Cardiac muscle cell (in vitro differentiated cells and primary cell): ENCODE results near the gene MBD2. TPM values are rescaled to one million over a fixed set of nuclear protein-coding genes. Genes with fewer than 3 reads are reported as not detected.

ENCODE experiments used
- DNase-seq, 2 donors: peaks; one replicate each; pipeline versions ENCODE4 v3.0.0 to v3.0.0-alpha.2; 2010 to 2017; ENCODE audit warnings: low read depth in 1 of 2, low spot score in 1 of 2
- H3K27ac ChIP-seq: fragments of 200-600 bp; sonication (generic); 2 replicates; pipeline ENCODE4 v1.5.1; 2016
- H3K27me3 ChIP-seq: fragments of 200-600 bp; sonication (generic); 2 replicates; pipeline ENCODE4 v1.6.0; 2016; ENCODE audit warnings: control low read depth
- H3K36me3 ChIP-seq: fragments of 200-600 bp; sonication (generic); 2 replicates; pipeline ENCODE4 v1.5.1; 2016; ENCODE audit warnings: control low read depth
- H3K4me1 ChIP-seq: fragments of 200-600 bp; sonication (generic); 2 replicates; pipeline ENCODE4 v1.8.1; 2017; ENCODE audit warnings: low read depth, mild to moderate bottlenecking, mixed run types
- H3K4me3 ChIP-seq: fragments of 200-600 bp; sonication (generic); 2 replicates; pipeline ENCODE4 v1.5.1; 2016; ENCODE audit warnings: mild to moderate bottlenecking
- H3K9me3 ChIP-seq: fragments of 200-600 bp; sonication (generic); 2 replicates; pipeline ENCODE4 v1.5.1; 2017; ENCODE audit warnings: low read depth, mild to moderate bottlenecking, control low read depth
- polyA plus RNA-seq: library from polyadenylated mRNA; unstranded; fragments of >200 nt; fragmentation: Nextera tagmentation; extraction: Ambion mirVana; gene quantifications from 2 replicates; pipeline ENCODE4 v1.2.1, GENCODE V29; 2016
- total RNA-seq: library from RNA; depleted of rRNA; stranded (reverse); fragments of >200 nt; gene quantifications from 2 replicates; pipeline ENCODE4 v1.2.3, GENCODE V29; 2016
- TF ChIP-seq, protein P1 (sequence below): IDR thresholded peaks from 2 replicates; pipeline ENCODE4 v1.5.1; 2012; ENCODE audit warnings: low read depth, mild to moderate bottlenecking, low read length

The MBD2 gene
- total and polyA plus RNA-seq, 2 experiments from 2014 or later, result 27.5 to 40.0 TPM

DNA sequence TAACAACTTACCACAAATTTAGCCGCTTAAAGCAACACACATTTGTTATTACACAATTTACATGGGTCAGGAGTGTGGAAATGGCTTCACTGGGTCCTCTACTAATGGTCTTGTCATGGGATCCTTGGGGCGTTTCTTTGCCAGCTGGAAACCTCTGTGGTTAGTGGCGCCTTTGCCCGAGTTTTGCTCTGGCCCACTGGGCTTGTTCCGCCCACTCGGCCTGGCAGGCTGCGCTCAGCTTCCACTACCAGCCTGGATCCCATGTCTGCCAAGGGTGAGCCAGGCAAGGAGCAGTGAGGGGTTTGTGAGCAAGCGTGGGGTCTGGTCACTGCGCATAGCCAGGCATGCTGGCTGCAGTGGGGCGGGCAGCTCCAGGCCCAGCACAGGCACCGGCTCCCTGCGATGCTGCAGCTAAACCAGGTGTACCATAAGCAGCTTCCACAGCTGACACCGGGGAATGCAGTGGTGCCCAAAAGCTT, 16.2 kb upstream of the MBD2 start:
- H3K27ac ChIP-seq, result no peak overlapping the region
- H3K4me3 ChIP-seq, result no peak overlapping the region
- H3K4me1 ChIP-seq, result no peaks in the 10 kb centered on the region
- TF ChIP-seq, protein P1, sequence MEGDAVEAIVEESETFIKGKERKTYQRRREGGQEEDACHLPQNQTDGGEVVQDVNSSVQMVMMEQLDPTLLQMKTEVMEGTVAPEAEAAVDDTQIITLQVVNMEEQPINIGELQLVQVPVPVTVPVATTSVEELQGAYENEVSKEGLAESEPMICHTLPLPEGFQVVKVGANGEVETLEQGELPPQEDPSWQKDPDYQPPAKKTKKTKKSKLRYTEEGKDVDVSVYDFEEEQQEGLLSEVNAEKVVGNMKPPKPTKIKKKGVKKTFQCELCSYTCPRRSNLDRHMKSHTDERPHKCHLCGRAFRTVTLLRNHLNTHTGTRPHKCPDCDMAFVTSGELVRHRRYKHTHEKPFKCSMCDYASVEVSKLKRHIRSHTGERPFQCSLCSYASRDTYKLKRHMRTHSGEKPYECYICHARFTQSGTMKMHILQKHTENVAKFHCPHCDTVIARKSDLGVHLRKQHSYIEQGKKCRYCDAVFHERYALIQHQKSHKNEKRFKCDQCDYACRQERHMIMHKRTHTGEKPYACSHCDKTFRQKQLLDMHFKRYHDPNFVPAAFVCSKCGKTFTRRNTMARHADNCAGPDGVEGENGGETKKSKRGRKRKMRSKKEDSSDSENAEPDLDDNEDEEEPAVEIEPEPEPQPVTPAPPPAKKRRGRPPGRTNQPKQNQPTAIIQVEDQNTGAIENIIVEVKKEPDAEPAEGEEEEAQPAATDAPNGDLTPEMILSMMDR, result no peak
- no peaks in the 10 kb centered on the region for H3K9me3 ChIP-seq
- H3K36me3 ChIP-seq, result no peaks in the 10 kb centered on the region
- H3K27me3 ChIP-seq, result no peaks in the 10 kb centered on the region
- peak in 1 of 2 donors; percentile 74 for DNase-seq

DNA sequence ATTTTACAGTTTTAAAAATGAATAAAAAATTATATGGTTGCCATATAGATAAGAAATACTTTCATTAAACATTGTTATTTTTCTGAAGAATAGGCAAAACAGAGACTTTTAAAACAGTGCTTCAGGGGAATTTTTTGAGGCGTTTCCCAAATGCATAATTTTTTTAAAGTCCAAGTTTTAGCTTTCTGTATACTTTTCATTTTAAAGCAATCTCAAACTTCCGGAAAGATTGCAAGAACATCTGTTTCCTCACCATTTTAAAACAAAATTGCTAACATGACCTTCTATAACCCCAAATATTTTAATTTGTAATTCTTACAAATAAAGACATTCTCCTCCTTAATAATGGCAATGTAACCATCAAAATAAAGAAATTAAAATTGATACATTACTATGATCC, 15.1 kb upstream of the MBD2 start:
- no peaks in the 10 kb centered on the region for H3K9me3 ChIP-seq
- H3K27me3 ChIP-seq, result no peaks in the 10 kb centered on the region
- no peak for DNase-seq
- no peak overlapping the region for H3K4me3 ChIP-seq
- TF ChIP-seq, protein P1, result no peak
- no peaks in the 10 kb centered on the region for H3K36me3 ChIP-seq
- H3K4me1 ChIP-seq, result no peaks in the 10 kb centered on the region
- no peak overlapping the region for H3K27ac ChIP-seq

DNA sequence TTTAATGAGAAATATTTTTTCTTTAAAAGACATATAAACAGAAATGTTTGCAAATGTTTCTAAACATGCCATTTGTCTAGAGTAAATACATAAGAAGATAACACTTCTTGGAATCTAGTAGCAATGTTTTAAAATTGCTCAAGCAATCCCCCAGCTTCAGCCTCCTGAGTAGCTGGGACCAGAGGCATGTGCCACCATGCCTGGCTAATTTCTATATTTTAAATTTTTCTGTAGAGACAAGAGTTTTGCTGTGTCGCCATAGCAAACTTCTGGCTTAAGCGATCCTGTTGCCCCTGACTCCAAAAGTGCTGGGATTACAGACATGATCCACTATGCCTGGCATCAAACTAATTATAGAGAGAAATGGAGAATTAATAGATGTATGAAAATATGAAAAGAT, 14.6 kb upstream of the MBD2 start:
- TF ChIP-seq, protein P1, result no peak
- Histone ChIP-seq H3K9me3 (no peaks in the 10 kb centered on the region), H3K27me3 (no peaks in the 10 kb centered on the region), H3K4me1 (no peaks in the 10 kb centered on the region), H3K4me3 (no peak overlapping the region), H3K27ac (no peak overlapping the region), H3K36me3 (no peaks in the 10 kb centered on the region)
- DNase-seq, result no peak

DNA sequence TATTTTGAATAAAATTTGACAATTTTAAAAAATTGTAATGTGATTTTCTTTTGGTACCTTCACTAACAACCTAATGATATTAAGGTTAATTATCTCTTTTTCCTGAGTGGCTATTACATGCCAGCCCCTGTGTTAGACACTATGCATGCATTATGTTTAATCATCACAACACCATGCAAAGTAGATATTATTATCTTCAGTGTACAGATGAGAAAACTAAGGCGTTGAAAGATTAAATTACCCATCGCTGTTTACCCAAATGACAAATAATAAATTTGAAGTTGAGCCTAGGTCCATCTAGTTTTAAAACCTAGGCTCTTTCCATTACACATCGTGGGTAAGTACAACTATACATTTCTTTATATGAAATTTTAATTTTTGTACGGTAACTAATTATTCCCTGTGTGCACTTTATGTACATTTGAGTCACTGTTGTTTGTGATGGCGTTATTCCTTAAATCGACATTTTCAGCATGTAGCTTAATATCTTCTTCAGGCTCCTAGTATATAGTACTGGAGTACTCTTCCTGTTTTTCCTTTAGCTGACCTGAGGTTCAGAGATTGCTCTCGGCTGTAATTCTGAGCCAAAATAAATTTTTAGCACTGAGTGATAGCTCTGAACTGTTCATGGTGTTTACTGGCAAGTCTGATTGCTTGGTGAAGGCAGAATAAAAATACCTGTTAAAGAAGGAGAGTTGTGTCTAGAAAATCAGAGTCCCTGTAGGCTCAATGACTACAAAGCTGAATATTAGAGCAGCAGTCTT, 13.9 kb upstream of the MBD2 start:
- H3K4me1 ChIP-seq, result no peaks in the 10 kb centered on the region
- DNase-seq, result no peak
- no peak overlapping the region for H3K4me3 ChIP-seq
- H3K9me3 ChIP-seq, result no peaks in the 10 kb centered on the region
- H3K27ac ChIP-seq, result no peak overlapping the region
- no peaks in the 10 kb centered on the region for H3K27me3 ChIP-seq
- H3K36me3 ChIP-seq, result no peaks in the 10 kb centered on the region
- TF ChIP-seq, protein P1, result no peak

DNA sequence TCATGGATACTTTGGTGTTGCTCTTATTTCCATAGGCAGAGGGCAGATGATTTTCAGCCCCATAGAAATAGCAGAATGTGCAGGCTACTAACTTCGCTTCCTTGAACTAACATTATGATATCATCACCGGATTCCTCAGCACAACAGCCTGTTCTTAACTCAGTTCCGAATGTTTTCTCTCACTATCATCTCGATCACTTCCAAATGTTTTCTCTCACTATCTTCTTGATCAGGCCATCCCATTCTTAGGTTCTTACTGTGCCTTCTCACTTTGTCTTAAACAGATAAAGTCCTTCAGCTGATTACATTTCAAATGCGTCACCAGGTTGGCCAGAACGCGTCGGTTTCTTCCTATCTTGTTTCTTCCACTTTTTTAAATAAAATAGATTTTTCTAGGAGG, 11.4 kb upstream of the MBD2 start:
- no peaks in the 10 kb centered on the region for H3K27me3 ChIP-seq
- no peak overlapping the region for H3K4me3 ChIP-seq
- DNase-seq, result peak in 1 of 2 donors; percentile 62
- H3K9me3 ChIP-seq, result no peaks in the 10 kb centered on the region
- H3K4me1 ChIP-seq, result peaks cover 11% of the 10 kb centered on the region
- TF ChIP-seq, protein P1, result no peak
- no peak overlapping the region for H3K27ac ChIP-seq
- H3K36me3 ChIP-seq, result no peaks in the 10 kb centered on the region
